GM23248 (cell line): ENCODE data around the gene CCDC183. TPM values are rescaled to one million over a fixed set of nuclear protein-coding genes. Genes with fewer than 3 reads are reported as not detected.
A peak's percentile ranks its signal among the peaks of the same experiment; 100 is the strongest.
"Not testable (repeated sequence)": the region's sequence is repeated elsewhere in the genome, so short reads cannot be mapped to it uniquely, and the experiment has no call there.

Experiments used
- DNase-seq: peaks from one replicate; pipeline ENCODE4 v3.0.0-alpha.2; 2015
- H2AFZ ChIP-seq: fragments of 200-600 bp; sonication (generic); 2 replicates; pipeline ENCODE4 v1.6.1; 2016; ENCODE audit warnings: antibody characterized with exemption
- H3F3A ChIP-seq: fragments of 200-600 bp; sonication (generic); 2 replicates; pipeline ENCODE4 v1.6.1; 2016; ENCODE audit warnings: mild to moderate bottlenecking, antibody characterized with exemption, mixed run types; ENCODE audit not compliant: insufficient read depth
- H3K27ac ChIP-seq: fragments of 200-600 bp; sonication (generic); 2 replicates; pipeline ENCODE4 v1.5.1; 2016; ENCODE audit warnings: mild to moderate bottlenecking
- H3K27me3 ChIP-seq: fragments of 200-600 bp; sonication (generic); replicated peaks from 2 replicates; pipeline ENCODE4 v1.6.1; 2016; ENCODE audit warnings: mild to moderate bottlenecking; ENCODE audit not compliant: insufficient read depth
- H3K36me3 ChIP-seq: fragments of 200-600 bp; sonication (generic); 2 replicates; pipeline ENCODE4 v1.6.1; 2016; ENCODE audit warnings: low read depth, mild to moderate bottlenecking
- H3K4me1 ChIP-seq: fragments of 200-600 bp; sonication (generic); 2 replicates; pipeline ENCODE4 v1.6.1; 2016; ENCODE audit warnings: mild to moderate bottlenecking; ENCODE audit not compliant: insufficient read depth
- H3K4me2 ChIP-seq: fragments of 200-600 bp; sonication (generic); one replicate; pipeline ENCODE4 v1.6.1; 2016; ENCODE audit warnings: mild to moderate bottlenecking; ENCODE audit not compliant: unreplicated experiment
- H3K4me3 ChIP-seq: fragments of 200-600 bp; sonication (generic); 2 replicates; pipeline ENCODE4 v1.5.1; 2016; ENCODE audit warnings: mild to moderate bottlenecking
- H3K79me2 ChIP-seq: fragments of 200-600 bp; sonication (generic); 2 replicates; pipeline ENCODE4 v1.6.1; 2016; ENCODE audit warnings: mild to moderate bottlenecking; ENCODE audit not compliant: insufficient read depth
- H3K9ac ChIP-seq: fragments of 200-600 bp; sonication (generic); 2 replicates; pipeline ENCODE4 v1.6.1; 2016; ENCODE audit warnings: mild to moderate bottlenecking
- H3K9me2 ChIP-seq: fragments of 200-600 bp; sonication (generic); 2 replicates; pipeline ENCODE4 v1.6.1; 2016; ENCODE audit warnings: mixed run types, mild to moderate bottlenecking, moderate library complexity; ENCODE audit not compliant: insufficient read depth
- H3K9me3 ChIP-seq: fragments of 200-600 bp; sonication (generic); one replicate; pipeline ENCODE4 v1.6.1; 2017; ENCODE audit warnings: low read depth
- H4K20me1 ChIP-seq: fragments of 200-600 bp; sonication (generic); 2 replicates; pipeline ENCODE4 v1.6.0; 2016; ENCODE audit not compliant: insufficient read depth
- EZH2 ChIP-seq: fragments of 200-600 bp; sonication (generic); IDR thresholded peaks from 2 replicates; pipeline ENCODE4 v1.6.1; 2018; ENCODE audit warnings: antibody characterized with exemption, mild to moderate bottlenecking; ENCODE audit not compliant: insufficient read depth, poor library complexity, severe bottlenecking
- EZH2phosphoT487 ChIP-seq: fragments of 200-600 bp; sonication (generic); IDR thresholded peaks from 2 replicates; pipeline ENCODE4 v1.6.1; 2018; ENCODE audit warnings: antibody characterized with exemption, moderate library complexity, mild to moderate bottlenecking, low read depth; ENCODE audit not compliant: insufficient read depth
- WGBS, 2 experiments: methylation state at CpG; one replicate each; pipeline ENCODE4 v1.1.6; 2015 to 2017; ENCODE audit warnings: low lambda C conversion rate in 2 of 2, low coverage in 1 of 2; ENCODE audit errors: missing lambda C conversion rate in 2 of 2; 5-methylcytosine and 5-hydroxymethylcytosine counted together
- in situ Hi-C: fragments of 300-500 bp; cut with MboI; formaldehyde crosslinking; loops from 2 replicates; pipeline ENCODE4 v1.15.0; 2020
- polyA plus RNA-seq: library from polyadenylated mRNA; unstranded; fragments of >200 nt; fragmentation: Nextera tagmentation; extraction: Ambion mirVana; gene quantifications from 2 replicates; pipeline ENCODE4 v1.2.1, GENCODE V29; 2016
- total RNA-seq: library from RNA; depleted of rRNA; stranded (reverse); fragments of >200 nt; shearing (Covaris generic); gene quantifications from 2 replicates; pipeline ENCODE4 v1.2.3, GENCODE V29; 2014

Gene CCDC183
- total and polyA plus RNA-seq, 2 experiments from 2014 or later: 0.76 to 1.5 TPM

- 1% methylated on average over 20 to 26 of the region's 27 CpGs for WGBS, 2 experiments
- peak; percentile 86 for DNase-seq
- Histone ChIP-seq H3K4me3 (peak within 1 kb of the TSS; percentile 74), H3K4me2 (peak within 1 kb of the TSS; percentile 89), H3K9ac (peak within 1 kb of the TSS; percentile 47), H3K4me1 (peaks cover 13% of the 10 kb centered on the region)
- H3K9me2 ChIP-seq, H3K27ac ChIP-seq, H4K20me1 ChIP-seq, H3K27me3 ChIP-seq, H3F3A ChIP-seq, H3K9me3 ChIP-seq, in situ Hi-C loops, H2AFZ ChIP-seq, H3K79me2 ChIP-seq, H3K36me3 ChIP-seq: not testable (repeated sequence)
Observed at GRCh38 chr9:136842380-136842948, 46.3 kb downstream of the CCDC183 start, which contains the start of gene AJM1. AJM1 (plus strand) TSS chr9:136842478; CDS start chr9:136844415, 1,937 bp downstream.

- H3K27me3 ChIP-seq, H3K9me2 ChIP-seq, H3K27ac ChIP-seq, H3K9ac ChIP-seq, H3K79me2 ChIP-seq, H4K20me1 ChIP-seq, H2AFZ ChIP-seq, H3F3A ChIP-seq, in situ Hi-C loops, H3K4me3 ChIP-seq, H3K9me3 ChIP-seq, H3K4me2 ChIP-seq, DNase-seq, H3K36me3 ChIP-seq: not testable (repeated sequence)
- WGBS, 2 experiments: 17 to 24% methylated on average over 17 to 19 of the region's 21 CpGs
- H3K4me1 ChIP-seq: peaks cover 13% of the 10 kb centered on the region
Observed at GRCh38 chr9:136843159-136843800, 47.1 kb downstream of the CCDC183 start.

DNA sequence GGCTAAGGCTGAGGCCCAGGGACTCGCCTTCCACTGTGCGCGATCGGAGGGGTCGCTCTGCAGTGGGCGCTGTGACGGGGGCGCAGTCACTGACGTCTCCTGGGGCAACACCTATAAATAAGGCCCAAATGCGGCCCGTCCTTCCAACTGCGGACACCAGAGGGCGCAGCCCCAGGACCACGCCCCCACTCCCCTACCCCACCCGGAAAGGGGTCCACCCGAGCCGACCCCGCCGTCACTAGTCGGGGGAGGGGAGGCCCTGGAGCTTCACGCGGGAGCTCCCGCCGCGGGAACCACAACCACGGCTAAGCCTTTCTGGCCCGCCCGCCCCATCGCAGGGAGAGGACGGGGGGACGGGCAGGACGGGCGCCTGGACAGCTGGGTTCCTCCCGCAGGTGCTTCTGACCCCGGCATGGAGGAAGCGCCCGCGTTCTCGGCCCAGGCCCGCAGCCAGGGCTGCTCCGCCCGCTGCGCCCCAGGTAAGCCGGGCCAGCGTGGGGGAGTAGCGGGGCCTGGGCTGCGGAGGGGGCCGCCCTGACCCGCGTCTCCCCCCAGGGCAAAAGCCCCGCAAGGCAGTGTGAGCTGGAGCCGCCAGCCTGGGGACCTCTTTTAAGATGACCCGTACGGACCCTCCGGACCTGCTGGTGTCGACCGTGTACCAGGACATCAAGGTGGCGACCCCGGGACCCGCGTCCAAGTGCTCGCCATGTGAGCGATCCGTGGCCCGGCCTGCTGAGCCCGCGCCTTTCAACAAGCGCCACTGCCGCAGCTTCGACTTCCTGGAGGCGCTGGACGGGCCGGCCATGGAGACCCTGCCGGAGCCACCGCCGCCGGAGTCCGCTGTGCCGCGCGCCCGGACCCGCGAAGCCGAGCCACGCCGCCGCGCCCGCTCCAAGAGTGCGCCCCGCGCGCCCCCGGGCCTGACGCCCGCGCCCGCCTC is 47.9 kb downstream of the CCDC183 start:
- peak; percentile 83 for TF ChIP-seq EZH2
- TF ChIP-seq EZH2phosphoT487: 0 out of 2 replicates have a peak, but pooled peaks have one; percentile 54
- DNase-seq, H3K27ac ChIP-seq, H3K4me2 ChIP-seq, H3K36me3 ChIP-seq, H3K9me2 ChIP-seq, in situ Hi-C loops, H4K20me1 ChIP-seq, H3K27me3 ChIP-seq, H3K79me2 ChIP-seq, H3K4me3 ChIP-seq, H2AFZ ChIP-seq, H3F3A ChIP-seq, H3K9ac ChIP-seq, H3K9me3 ChIP-seq: not testable (repeated sequence)
- WGBS, 2 experiments: 3% methylated on average over 51 to 65 of the region's 99 CpGs
- peaks cover 13% of the 10 kb centered on the region for H3K4me1 ChIP-seq

GRCh38 chr9:136844761-136845464 is 48.8 kb downstream of the CCDC183 start:
- no peaks in the 10 kb centered on the region for H3F3A ChIP-seq
- H3K27ac ChIP-seq: no peak overlapping the region
- H3K4me2 ChIP-seq: no peak overlapping the region
- no peak overlapping the region for H3K9ac ChIP-seq
- WGBS, 2 experiments: 17% methylated on average over 29 to 66 of the region's 88 CpGs
- H3K9me2 ChIP-seq: no peaks in the 10 kb centered on the region
- peaks cover 13% of the 10 kb centered on the region for H3K4me1 ChIP-seq
- H3K36me3 ChIP-seq: no peaks in the 10 kb centered on the region
- TF ChIP-seq EZH2 (peak; percentile 83), EZH2phosphoT487 (peak; percentile 55; the same call in 1 of the 2 replicates)
- 0 out of 2 replicates have a peak, but pooled peaks cover 3% of the 10 kb centered on the region for H3K27me3 ChIP-seq
- no peak overlapping the region for H3K4me3 ChIP-seq
- no peak for DNase-seq
- H4K20me1 ChIP-seq: no peaks in the 10 kb centered on the region
- peaks cover 2% of the 10 kb centered on the region; the same call in 1 of the 2 replicates for H3K79me2 ChIP-seq
- no peak overlapping the region for H2AFZ ChIP-seq
- in situ Hi-C loops: no loop called here
- H3K9me3 ChIP-seq: no peaks in the 10 kb centered on the region
